SU-DHL-6 (cell line): ENCODE results near the gene CPLX4.

Experiments
- EZH2phosphoT487 ChIP-seq: fragments of 200-600 bp; sonication (generic), shearing (Covaris generic); conservative IDR thresholded peaks from 2 replicates; pipeline ENCODE4 v1.6.1; 2018; ENCODE audit warnings: mild to moderate bottlenecking, antibody characterized with exemption, low read length, moderate library complexity, mixed read lengths
- TF ChIP-seq, protein P1 (sequence below): fragments of 200-600 bp; sonication (generic); IDR thresholded peaks from one replicate; pipeline ENCODE4 v1.5.1; 2017; ENCODE audit warnings: antibody characterized with exemption, mild to moderate bottlenecking, low read length, moderate library complexity; ENCODE audit not compliant: insufficient read depth, poor library complexity, severe bottlenecking

DNA sequence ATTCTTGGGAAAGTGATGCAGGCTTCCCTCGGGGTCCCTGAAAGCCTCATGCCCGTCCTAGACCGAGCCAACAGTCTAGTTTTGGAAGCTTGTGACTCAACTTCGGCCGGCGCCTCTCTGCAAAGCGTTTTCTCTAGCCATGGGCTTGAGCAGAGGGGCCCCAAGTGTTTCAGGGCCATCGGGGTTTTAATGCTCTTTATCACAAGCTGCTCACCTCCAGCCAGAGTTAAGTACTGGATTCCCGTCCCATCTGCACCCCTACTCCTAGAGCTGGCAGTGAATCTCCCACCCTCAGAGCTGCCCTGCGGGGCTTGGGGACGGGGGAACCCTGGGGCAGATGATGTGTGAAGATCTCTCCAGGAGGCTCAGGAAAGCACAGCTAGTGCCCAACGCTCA, 52.5 kb downstream of the CPLX4 start:
- TF ChIP-seq, protein P1, sequence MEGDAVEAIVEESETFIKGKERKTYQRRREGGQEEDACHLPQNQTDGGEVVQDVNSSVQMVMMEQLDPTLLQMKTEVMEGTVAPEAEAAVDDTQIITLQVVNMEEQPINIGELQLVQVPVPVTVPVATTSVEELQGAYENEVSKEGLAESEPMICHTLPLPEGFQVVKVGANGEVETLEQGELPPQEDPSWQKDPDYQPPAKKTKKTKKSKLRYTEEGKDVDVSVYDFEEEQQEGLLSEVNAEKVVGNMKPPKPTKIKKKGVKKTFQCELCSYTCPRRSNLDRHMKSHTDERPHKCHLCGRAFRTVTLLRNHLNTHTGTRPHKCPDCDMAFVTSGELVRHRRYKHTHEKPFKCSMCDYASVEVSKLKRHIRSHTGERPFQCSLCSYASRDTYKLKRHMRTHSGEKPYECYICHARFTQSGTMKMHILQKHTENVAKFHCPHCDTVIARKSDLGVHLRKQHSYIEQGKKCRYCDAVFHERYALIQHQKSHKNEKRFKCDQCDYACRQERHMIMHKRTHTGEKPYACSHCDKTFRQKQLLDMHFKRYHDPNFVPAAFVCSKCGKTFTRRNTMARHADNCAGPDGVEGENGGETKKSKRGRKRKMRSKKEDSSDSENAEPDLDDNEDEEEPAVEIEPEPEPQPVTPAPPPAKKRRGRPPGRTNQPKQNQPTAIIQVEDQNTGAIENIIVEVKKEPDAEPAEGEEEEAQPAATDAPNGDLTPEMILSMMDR: no peak
- TF ChIP-seq EZH2phosphoT487: no peak
